Brain microvascular endothelial cell (primary cell): ENCODE results near the gene SCLY.

ENCODE experiments used
- DNase-seq: peaks from one replicate; pipeline ENCODE4 v3.0.0-alpha.2; 2020
- H3K27ac ChIP-seq: fragments of 250-450 bp; sonication (Bioruptor Pico); 2 replicates; pipeline ENCODE4 v1.5.1; 2020; ENCODE audit warnings: mild to moderate bottlenecking, moderate library complexity
- H3K27me3 ChIP-seq: fragments of 250-450 bp; sonication (Bioruptor Pico); replicated peaks from 2 replicates; pipeline ENCODE4 v1.5.1; 2020; ENCODE audit warnings: mild to moderate bottlenecking
- H3K36me3 ChIP-seq: fragments of 250-450 bp; sonication (Bioruptor Pico); replicated peaks from 2 replicates; pipeline ENCODE4 v1.5.1; 2020; ENCODE audit warnings: mild to moderate bottlenecking
- H3K4me3 ChIP-seq: 2 replicates; pipeline ENCODE4 v1.5.1; 2011; ENCODE audit warnings: low read depth, mild to moderate bottlenecking, control low read depth, low read length, moderate library complexity
- CTCF ChIP-seq: IDR thresholded peaks from 2 replicates; pipeline ENCODE4 v1.5.1; 2011; ENCODE audit warnings: low read depth, mild to moderate bottlenecking, moderate library complexity, low read length, control low read depth, inconsistent platforms; ENCODE audit errors: missing control alignments
- in situ Hi-C: cut with HindIII; loops from 2 replicates; pipeline ENCODE4 v1.10.0; 2017; ENCODE audit warnings: low sequenced_read_pairs, low pct_ligation_motif_present

Gene SCLY

GRCh38 chr2:238145046-238145445 is 84.2 kb downstream of the SCLY start:
- Histone ChIP-seq H3K27me3 (no peaks in the 10 kb centered on the region), H3K27ac (no peak overlapping the region), H3K36me3 (no peaks in the 10 kb centered on the region), H3K4me3 (no peak overlapping the region)
- no peak for DNase-seq
- TF ChIP-seq CTCF: no peak
- in situ Hi-C loops: no loop called here

- in situ Hi-C loops: no loop called here
- H3K4me3 ChIP-seq: no peak overlapping the region
- no peak for TF ChIP-seq CTCF
Measured at GRCh38 chr2:238145851-238146250, 85.0 kb downstream of the SCLY start.

GRCh38 chr2:238146884-238147544 is 86.2 kb downstream of the SCLY start:
- in situ Hi-C loops: no loop called here
- no peaks in the 10 kb centered on the region for H3K27me3 ChIP-seq
- no peak overlapping the region for H3K27ac ChIP-seq
- no peaks in the 10 kb centered on the region for H3K36me3 ChIP-seq
- no peak overlapping the region for H3K4me3 ChIP-seq
- TF ChIP-seq CTCF: no peak
- DNase-seq: no peak

More at GRCh38 chr2:238145851-238146250, 85.0 kb downstream of the SCLY start:
- no peaks in the 10 kb centered on the region for H3K27me3 ChIP-seq
- no peaks in the 10 kb centered on the region for H3K36me3 ChIP-seq
- H3K27ac ChIP-seq: no peak overlapping the region
- DNase-seq: no peak

- in situ Hi-C loops: no loop called here
- Histone ChIP-seq H3K27me3 (no peaks in the 10 kb centered on the region), H3K36me3 (no peaks in the 10 kb centered on the region), H3K27ac (no peak overlapping the region), H3K4me3 (no peak overlapping the region)
- TF ChIP-seq CTCF: no peak
- no peak for DNase-seq
Measured at GRCh38 chr2:238148981-238149380, 88.2 kb downstream of the SCLY start.
